Stimulated activated CD8-positive, alpha-beta memory T cell treated with anti-CD3 and anti-CD28 coated beads, Interleukin-7, amount 100 ng/mL, for 1 hour (primary cell): ENCODE measurements around the gene IL19.
"Not testable (repeated sequence)": the region's sequence is repeated elsewhere in the genome, so short reads cannot be mapped to it uniquely, and the experiment has no call there.

Source experiments
- DNase-seq, 2 donors: peaks; one replicate each; pipeline ENCODE4 v3.0.0-alpha.2; 2020; ENCODE audit warnings: low read depth in 2 of 2

The IL19 gene

GRCh38 chr1:206776229-206776628, 5.7 kb downstream of the IL19 start:
- no peak for DNase-seq

GRCh38 chr1:206778031-206778430, 7.5 kb downstream of the IL19 start:
- DNase-seq = no peak

- not testable (repeated sequence) for DNase-seq
Observed at GRCh38 chr1:206778911-206779310, 8.3 kb downstream of the IL19 start.

- DNase-seq = no peak
Observed at GRCh38 chr1:206779638-206780037, 9.1 kb downstream of the IL19 start.

- no peak for DNase-seq
Observed at GRCh38 chr1:206782448-206782847, 11.9 kb downstream of the IL19 start.

- DNase-seq = no peak
Observed at GRCh38 chr1:206783506-206783905, 12.9 kb downstream of the IL19 start.

GRCh38 chr1:206784471-206784903, 13.9 kb downstream of the IL19 start:
- DNase-seq = peak; percentile 19 to 32

GRCh38 chr1:206785182-206785765, 14.7 kb downstream of the IL19 start:
- DNase-seq = no peak

GRCh38 chr1:206786212-206786886, 15.8 kb downstream of the IL19 start:
- DNase-seq = no peak

- DNase-seq = no peak
Observed at GRCh38 chr1:206787891-206788290, 17.3 kb downstream of the IL19 start.

GRCh38 chr1:206788487-206789050, 18.0 kb downstream of the IL19 start:
- no peak for DNase-seq

- no peak for DNase-seq
Observed at GRCh38 chr1:206790502-206791250, 20.1 kb downstream of the IL19 start.

- no peak for DNase-seq
Observed at GRCh38 chr1:206792939-206793607, 22.5 kb downstream of the IL19 start.

- no peak for DNase-seq
Observed at GRCh38 chr1:206793620-206794019, 23.0 kb downstream of the IL19 start.

GRCh38 chr1:206794294-206794908, 23.8 kb downstream of the IL19 start:
- no peak for DNase-seq

- no peak for DNase-seq
Observed at GRCh38 chr1:206796116-206796515, 25.5 kb downstream of the IL19 start.

GRCh38 chr1:206796981-206797402, 26.4 kb downstream of the IL19 start:
- no peak for DNase-seq

- no peak for DNase-seq
Observed at GRCh38 chr1:206797534-206798383, 27.2 kb downstream of the IL19 start.

GRCh38 chr1:206798384-206798996, 27.9 kb downstream of the IL19 start:
- no peak for DNase-seq

- DNase-seq = no peak
Observed at GRCh38 chr1:206799311-206799710, 28.7 kb downstream of the IL19 start.
